Activated CD8-positive, alpha-beta T cell treated with anti-CD3 and anti-CD28 coated beads, Interleukin-2, amount 10 ng/mL, durations not matched to agents 7 days and 5 days (primary cell): ENCODE measurements around the gene ACBD3. TPM values are rescaled to one million over a fixed set of nuclear protein-coding genes. Genes with fewer than 3 reads are reported as not detected.

ENCODE experiments used
- ATAC-seq: fragments of 150-1000 bp; cut with Tn5 transposase; one replicate; pipeline ENCODE4 v1.10.0; 2021; ENCODE audit warnings: moderate library complexity
- CTCF ChIA-PET: fragments of 350-600 bp; sonication (Branson Sonifier 250); formaldehyde crosslinking; loops from one replicate; lab custom pipeline; 2021; ENCODE audit warnings: antibody characterized with exemption; lab: Charles Lee
- POLR2A ChIA-PET: fragments of 350-600 bp; sonication (Branson Sonifier 250); formaldehyde crosslinking; loops from one replicate; lab custom pipeline; 2021; ENCODE audit warnings: antibody characterized with exemption; lab: Charles Lee
- DNase-seq: peaks from one replicate; pipeline ENCODE4 v3.0.0-alpha.2; 2020
- H3K27ac Mint-ChIP-seq: one replicate; pipeline ENCODE4 v1.8.0; 2021; ENCODE audit warnings: mild to moderate bottlenecking, mixed read lengths
- H3K27me3 Mint-ChIP-seq: one replicate; pipeline ENCODE4 v1.8.0; 2021; ENCODE audit warnings: low read depth, mixed read lengths
- H3K36me3 Mint-ChIP-seq: one replicate; pipeline ENCODE4 v1.8.0; 2021; ENCODE audit warnings: low read depth, mixed read lengths
- H3K4me1 Mint-ChIP-seq: one replicate; pipeline ENCODE4 v1.8.0; 2021; ENCODE audit warnings: low read depth, mixed read lengths
- H3K4me3 Mint-ChIP-seq: one replicate; pipeline ENCODE4 v1.8.0; 2021; ENCODE audit warnings: mild to moderate bottlenecking, mixed read lengths
- H3K9me3 Mint-ChIP-seq: one replicate; pipeline ENCODE4 v1.8.0; 2022; ENCODE audit warnings: mixed read lengths; ENCODE audit not compliant: insufficient read depth
- total RNA-seq, 2 experiments: library from RNA; stranded (reverse); gene quantifications; one replicate each; pipeline ENCODE4 v1.2.3, GENCODE V29; 2021

The ACBD3 gene
- total RNA-seq = 10 to 100 TPM; 19.9 to 20.0 TPM

DNA sequence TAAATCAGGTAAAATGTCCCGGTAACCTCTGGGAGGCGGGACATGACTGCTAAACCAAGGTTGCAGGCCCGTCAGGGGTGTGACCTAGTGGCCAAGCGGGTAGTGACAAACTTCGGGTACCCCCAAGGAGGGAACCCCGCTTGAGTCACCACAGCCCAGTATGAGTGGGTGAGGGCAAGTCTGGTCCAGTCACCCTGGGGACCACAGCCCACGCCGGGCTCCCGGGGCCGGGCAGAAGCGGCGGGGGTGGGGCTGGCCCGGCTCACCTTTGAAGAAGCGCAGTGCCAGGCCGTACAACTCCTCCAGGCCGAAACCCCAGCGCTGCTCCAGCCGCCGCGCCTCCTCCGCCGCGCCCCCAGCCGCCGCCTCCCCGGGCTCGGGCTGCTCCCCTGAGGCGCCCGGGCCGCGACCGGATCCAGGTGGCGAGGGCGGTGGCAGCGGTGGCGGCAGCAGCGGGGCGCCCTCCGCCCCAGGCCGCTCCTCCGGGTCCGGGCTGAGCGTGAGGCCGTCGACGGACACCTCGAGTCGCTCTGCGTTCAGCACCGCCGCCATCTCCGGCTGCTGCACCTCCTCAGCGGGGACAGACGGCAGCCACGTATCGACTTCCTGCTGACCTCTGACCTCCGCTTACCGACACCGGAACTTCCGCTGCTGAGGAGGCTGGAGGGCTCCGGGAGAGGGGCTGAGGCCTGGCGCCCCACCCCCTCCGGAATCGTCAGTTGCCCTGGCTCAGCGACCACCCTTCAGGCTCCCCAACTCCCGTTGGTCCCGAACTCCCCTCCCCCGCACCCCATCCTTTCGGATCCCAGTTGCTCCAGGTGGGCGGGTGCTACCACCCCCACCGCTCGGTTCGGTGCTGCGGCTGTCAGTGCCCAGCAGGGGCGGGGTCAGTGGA is at the start of gene ACBD3:
TSS of gene ACBD3 (minus strand) at position 618 of the 895 bp plus-strand sequence. CDS start at position 552, 66 bp downstream.
- peak; percentile 96 for ATAC-seq
- H3K4me3 Mint-ChIP-seq = peak within 1 kb of the TSS; percentile 95
- peaks cover 28% of the 10 kb centered on the region for H3K4me1 Mint-ChIP-seq
- POLR2A ChIA-PET = interaction anchor here (0.6 to 1.2 kb wide), 3 partner anchors 50 to 187 kb away, joined by 3 to 4 read pairs (median 3); partner anchors contain the start of gene SDE2
- H3K9me3 Mint-ChIP-seq = no peaks in the 10 kb centered on the region
- CTCF ChIA-PET = interaction anchor here (0.7 to 4.6 kb wide), 6 partner anchors 11 to 147 kb away, joined by 3 to 27 read pairs (median 4); no protein-coding TSS in a partner anchor
- H3K36me3 Mint-ChIP-seq = peaks cover 14% of the 10 kb centered on the region
- H3K27me3 Mint-ChIP-seq = no peaks in the 10 kb centered on the region
- peak within 1 kb of the TSS; percentile 93 for H3K27ac Mint-ChIP-seq
- peak; percentile 92 for DNase-seq

DNA sequence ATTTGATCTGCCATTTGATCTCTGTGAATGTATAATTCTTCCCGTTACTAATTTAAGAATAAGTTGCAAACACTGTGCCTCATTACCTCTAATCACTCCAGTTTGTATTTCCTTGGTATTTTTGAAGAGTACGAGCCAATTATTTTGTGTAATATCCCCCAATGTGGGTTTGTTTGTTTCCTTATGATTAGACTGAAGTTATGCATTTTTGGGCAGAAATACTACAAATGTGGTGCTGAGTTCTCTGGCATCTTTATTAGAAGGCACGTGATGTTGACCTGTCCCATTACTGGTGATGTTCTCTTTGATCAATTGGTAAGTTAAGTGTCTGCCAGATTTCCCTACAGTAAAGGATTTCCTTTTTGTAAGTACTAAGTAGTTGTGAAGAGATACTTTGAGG is 47.3 kb upstream of the ACBD3 start:
- H3K36me3 Mint-ChIP-seq = peaks cover 34% of the 10 kb centered on the region
- H3K4me1 Mint-ChIP-seq = no peaks in the 10 kb centered on the region
- ChIA-PET CTCF (interaction anchor here (1.0 to 1.7 kb wide), 2 partner anchors 100 to 108 kb away, joined by 4 to 5 read pairs; no protein-coding TSS in a partner anchor), POLR2A (no interaction called here)
- no peak overlapping the region for H3K4me3 Mint-ChIP-seq
- H3K9me3 Mint-ChIP-seq = no peaks in the 10 kb centered on the region
- H3K27me3 Mint-ChIP-seq = no peaks in the 10 kb centered on the region
- ATAC-seq (no peak), DNase-seq (no peak)
- no peak overlapping the region for H3K27ac Mint-ChIP-seq

DNA sequence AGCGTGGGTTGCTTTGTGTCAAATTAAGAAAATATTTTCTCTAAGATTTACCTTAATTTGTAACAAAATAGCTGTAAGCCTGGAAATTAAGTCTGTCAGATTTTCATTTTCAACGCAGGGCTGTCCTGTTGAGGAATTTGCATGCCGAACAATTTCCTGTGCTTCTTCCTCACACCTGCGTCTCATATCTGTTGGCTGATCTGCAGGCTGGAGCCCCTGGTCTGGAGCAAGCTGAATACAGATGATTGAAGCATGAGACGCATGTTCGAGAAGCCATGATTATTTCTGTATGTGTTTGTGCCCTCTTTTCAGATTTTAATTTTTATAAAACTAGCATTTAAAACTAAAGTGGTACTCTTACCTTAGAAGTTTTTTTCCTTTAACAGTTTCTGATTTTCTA is 46.8 kb upstream of the ACBD3 start:
- Mint-ChIP-seq H3K4me3 (no peak overlapping the region), H3K4me1 (no peaks in the 10 kb centered on the region), H3K27ac (no peak overlapping the region), H3K36me3 (peaks cover 30% of the 10 kb centered on the region), H3K9me3 (no peaks in the 10 kb centered on the region), H3K27me3 (no peaks in the 10 kb centered on the region)
- DNase-seq (no peak), ATAC-seq (no peak)
- POLR2A ChIA-PET = no interaction called here
- CTCF ChIA-PET = interaction anchor here (1.0 to 1.7 kb wide), 2 partner anchors 100 to 107 kb away, joined by 4 to 5 read pairs; no protein-coding TSS in a partner anchor

DNA sequence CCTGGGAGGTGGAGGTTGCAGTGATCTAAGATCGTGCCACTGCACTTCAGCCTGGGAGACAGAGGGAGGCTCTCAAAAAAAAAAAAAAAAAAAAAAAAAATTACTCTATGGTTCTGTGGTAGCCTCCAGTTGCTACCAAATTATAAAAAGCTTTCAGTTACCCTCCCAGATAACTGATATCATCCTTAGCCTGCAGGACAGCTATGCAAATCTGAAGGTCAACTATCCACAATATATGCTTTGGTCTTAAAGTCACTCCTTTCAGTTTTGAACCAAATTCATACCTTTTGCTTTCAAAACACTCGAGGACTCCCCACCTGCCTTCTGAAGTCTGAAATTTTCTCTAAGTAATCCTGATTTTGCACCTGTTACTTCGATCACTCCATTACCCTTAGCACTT is 40.1 kb upstream of the ACBD3 start:
- Mint-ChIP-seq H3K27me3 (peaks cover 15% of the 10 kb centered on the region), H3K4me1 (peaks cover 6% of the 10 kb centered on the region), H3K36me3 (peaks cover 17% of the 10 kb centered on the region), H3K4me3 (no peak overlapping the region), H3K27ac (no peak overlapping the region), H3K9me3 (no peaks in the 10 kb centered on the region)
- no peak for DNase-seq
- no peak for ATAC-seq
- POLR2A ChIA-PET = no interaction called here
- CTCF ChIA-PET = interaction anchor here (1.0 to 2.2 kb wide), 3 partner anchors 29 to 107 kb away, joined by 3 to 8 read pairs (median 8); no protein-coding TSS in a partner anchor

DNA sequence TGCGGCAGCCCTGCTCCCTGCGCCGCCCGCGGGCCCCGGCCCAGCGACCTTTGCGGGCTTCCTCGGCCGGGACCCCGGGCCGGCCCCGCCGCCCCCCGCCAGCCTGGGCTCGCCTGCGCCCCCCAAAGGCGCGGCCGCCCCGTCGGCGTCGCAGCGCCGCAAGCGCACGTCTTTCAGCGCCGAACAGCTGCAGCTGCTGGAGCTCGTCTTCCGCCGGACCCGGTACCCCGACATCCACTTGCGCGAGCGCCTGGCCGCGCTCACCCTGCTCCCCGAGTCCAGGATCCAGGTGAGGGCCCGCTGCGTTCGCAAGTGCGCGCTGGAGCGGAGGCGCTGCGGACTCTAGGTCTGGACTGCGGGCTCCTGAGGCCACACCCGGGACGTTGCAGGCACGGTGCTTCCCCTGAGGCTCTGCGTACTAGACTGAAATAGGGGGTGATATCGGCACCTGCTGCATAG is 37.3 kb upstream of the ACBD3 start:
- POLR2A ChIA-PET = interaction anchor here (0.7 kb wide), 1 partner anchor 403 kb away, joined by 3 read pairs; no protein-coding TSS in a partner anchor
- Mint-ChIP-seq H3K36me3 (peaks cover 7% of the 10 kb centered on the region), H3K4me1 (peaks cover 6% of the 10 kb centered on the region), H3K27ac (no peak overlapping the region), H3K9me3 (no peaks in the 10 kb centered on the region), H3K27me3 (peaks cover 23% of the 10 kb centered on the region), H3K4me3 (peak overlapping the region; percentile 77)
- ATAC-seq (peak; percentile 75), DNase-seq (peak; percentile 43)
- CTCF ChIA-PET = interaction anchor here (1.4 to 1.8 kb wide), 3 partner anchors 99 to 159 kb away, joined by 4 to 9 read pairs (median 7); no protein-coding TSS in a partner anchor

DNA sequence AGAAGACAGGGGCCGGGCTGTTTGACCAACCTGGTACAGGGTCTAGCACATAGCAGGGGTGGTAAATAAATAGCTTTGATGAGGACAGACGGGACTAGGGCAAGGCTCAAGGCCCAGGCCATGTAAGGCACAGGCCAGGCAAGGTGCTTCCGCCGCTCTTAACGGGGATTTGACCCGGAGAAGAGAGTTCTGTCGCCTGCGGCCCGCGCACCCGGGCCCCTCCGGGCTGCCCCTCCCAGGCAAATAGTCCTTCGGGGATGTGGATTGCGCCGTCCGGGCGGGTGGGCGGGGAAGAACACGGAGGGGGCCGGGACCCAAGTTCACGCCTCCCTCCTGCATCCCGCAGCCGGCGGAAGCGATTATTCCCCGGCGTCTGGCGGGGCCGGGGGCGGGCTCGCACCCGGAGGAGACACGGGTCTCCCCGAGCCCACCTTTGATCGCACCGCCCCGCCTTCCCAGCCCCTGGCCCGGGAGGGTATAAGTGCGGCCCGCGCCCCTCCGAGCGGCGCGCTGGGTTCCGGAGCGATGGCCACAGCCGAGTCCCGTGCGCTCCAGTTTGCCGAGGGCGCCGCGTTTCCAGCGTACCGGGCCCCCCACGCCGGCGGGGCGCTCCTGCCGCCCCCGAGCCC is 36.7 kb upstream of the ACBD3 start, which contains the start of gene MIXL1:
TSS of gene MIXL1 (plus strand) at position 508 of the 629 bp plus-strand sequence. CDS start at position 526, 18 bp downstream.
- H3K36me3 Mint-ChIP-seq = peaks cover 7% of the 10 kb centered on the region
- CTCF ChIA-PET = interaction anchor here (1.4 to 1.8 kb wide), 4 partner anchors 98 to 158 kb away, joined by 4 to 9 read pairs (median 6); no protein-coding TSS in a partner anchor
- DNase-seq = no peak
- H3K4me1 Mint-ChIP-seq = peaks cover 6% of the 10 kb centered on the region
- H3K9me3 Mint-ChIP-seq = no peaks in the 10 kb centered on the region
- no peak within 1 kb of the TSS for H3K27ac Mint-ChIP-seq
- H3K4me3 Mint-ChIP-seq = peak within 1 kb of the TSS; percentile 77
- peaks cover 23% of the 10 kb centered on the region for H3K27me3 Mint-ChIP-seq
- peak; percentile 64 for ATAC-seq
- POLR2A ChIA-PET = interaction anchor here (0.7 kb wide), 1 partner anchor 403 kb away, joined by 3 read pairs; no protein-coding TSS in a partner anchor

DNA sequence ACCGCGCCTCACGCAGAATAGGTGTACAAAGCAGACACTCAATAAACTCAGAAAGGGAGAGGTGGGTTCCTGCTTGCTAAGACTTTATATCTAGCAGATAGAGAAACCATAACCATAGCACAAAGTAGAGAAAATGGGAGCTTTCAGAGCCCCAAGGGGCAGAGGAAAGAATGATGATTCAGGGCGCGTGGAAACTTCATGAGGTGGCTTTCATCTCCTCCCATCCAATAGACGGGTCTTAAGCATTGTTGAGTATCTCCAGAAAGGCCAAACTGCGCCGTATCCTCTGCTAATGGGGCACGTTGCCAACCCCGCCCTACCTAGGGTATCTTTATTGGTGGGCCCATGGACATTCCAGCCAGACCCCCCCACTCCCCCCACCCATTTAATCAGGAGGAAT is 36.1 kb upstream of the ACBD3 start:
- H3K27ac Mint-ChIP-seq = no peak overlapping the region
- no peak for ATAC-seq
- H3K9me3 Mint-ChIP-seq = no peaks in the 10 kb centered on the region

DNA sequence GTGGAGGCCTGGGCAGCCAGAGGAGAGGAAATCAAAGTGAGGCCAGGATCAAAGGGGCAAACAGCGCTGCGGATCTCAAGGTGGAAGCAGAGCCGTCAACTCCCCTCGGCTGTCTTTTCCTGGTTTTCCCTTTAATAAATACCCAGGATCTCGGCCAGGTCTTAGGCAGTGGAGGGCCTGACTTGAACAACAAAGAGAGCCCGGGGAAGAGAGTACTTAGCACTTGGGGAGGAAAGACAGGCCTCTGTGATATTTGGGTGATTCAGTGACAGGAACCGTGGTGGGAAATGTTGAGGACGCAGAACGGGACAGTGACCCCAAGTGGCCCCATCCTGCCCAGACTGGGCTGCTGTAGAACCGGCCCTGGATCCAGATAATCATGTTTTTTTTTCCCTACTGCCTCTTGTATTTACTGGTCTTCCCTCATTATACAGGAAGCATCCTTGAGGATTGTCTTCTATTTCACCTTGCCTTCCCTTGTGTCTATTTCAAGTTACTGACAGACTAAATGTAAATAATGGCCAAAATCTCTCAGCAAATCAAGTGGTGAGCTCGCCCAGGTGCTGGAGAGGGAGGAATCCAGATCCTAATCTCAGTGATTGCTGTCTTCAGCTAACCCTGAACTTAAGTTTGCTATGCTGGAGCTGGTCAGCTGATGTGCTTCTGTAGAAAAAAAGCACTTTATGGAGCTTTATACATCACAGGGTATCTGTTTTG is 34.1 kb upstream of the ACBD3 start:
- ChIA-PET POLR2A (no interaction called here), CTCF (no interaction called here)
- DNase-seq = no peak
- peaks cover 21% of the 10 kb centered on the region for H3K27me3 Mint-ChIP-seq
- peaks cover under 1% of the 10 kb centered on the region for H3K36me3 Mint-ChIP-seq
- no peak overlapping the region for H3K27ac Mint-ChIP-seq
- no peak for ATAC-seq
- H3K9me3 Mint-ChIP-seq = no peaks in the 10 kb centered on the region
- peaks cover 6% of the 10 kb centered on the region for H3K4me1 Mint-ChIP-seq
- no peak overlapping the region for H3K4me3 Mint-ChIP-seq

More for the DNA sequence above, 36.1 kb upstream of the ACBD3 start:
- Mint-ChIP-seq H3K27me3 (peaks cover 23% of the 10 kb centered on the region), H3K4me1 (peaks cover 6% of the 10 kb centered on the region), H3K4me3 (no peak overlapping the region), H3K36me3 (peaks cover 5% of the 10 kb centered on the region)
- ChIA-PET POLR2A (no interaction called here), CTCF (interaction anchor here (1.4 kb wide), 2 partner anchors 98 to 158 kb away, joined by 4 read pairs; no protein-coding TSS in a partner anchor)
- DNase-seq = no peak

DNA sequence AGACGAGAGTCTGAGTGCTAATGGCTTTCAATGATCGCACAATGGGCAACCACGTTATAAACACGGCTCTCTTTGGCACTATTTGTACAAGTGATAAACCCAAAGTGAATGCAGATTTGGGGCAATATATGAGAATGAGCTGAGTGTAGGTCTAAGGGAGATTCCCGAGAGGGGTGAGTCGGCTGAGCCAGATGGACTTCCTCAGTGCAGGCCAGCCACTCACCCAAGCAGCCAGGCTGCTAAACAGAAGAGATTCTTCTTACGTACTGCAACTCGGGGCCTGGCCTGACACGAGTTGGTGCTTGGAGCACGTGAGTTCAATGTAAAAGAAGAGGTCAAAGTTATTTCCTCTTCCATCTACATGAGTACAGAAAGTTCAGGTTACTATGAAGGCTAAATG is 30.7 kb upstream of the ACBD3 start:
- no peak overlapping the region for H3K27ac Mint-ChIP-seq
- H3K4me3 Mint-ChIP-seq = no peak overlapping the region

DNA sequence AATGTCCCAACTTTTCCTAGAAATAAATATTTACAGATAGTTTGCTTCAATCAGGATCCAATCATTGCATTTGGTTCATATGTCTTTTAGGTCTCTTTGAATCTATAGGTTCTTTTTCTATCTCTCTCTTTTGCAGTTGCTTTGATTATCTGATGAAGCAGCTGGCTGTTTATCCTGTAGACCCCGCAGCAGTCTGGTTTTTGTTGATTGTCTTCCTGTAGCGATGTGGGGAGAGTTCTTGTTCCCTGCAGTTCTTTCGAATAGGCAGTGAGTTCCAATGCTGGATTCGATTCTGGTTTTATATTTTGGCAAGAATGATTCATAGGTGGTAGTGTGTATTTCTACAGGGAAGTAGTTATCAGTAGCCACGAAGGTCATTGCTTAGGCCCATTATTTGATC is 29.5 kb upstream of the ACBD3 start:
- Mint-ChIP-seq H3K27ac (no peak overlapping the region), H3K4me1 (no peaks in the 10 kb centered on the region), H3K4me3 (no peak overlapping the region), H3K36me3 (no peaks in the 10 kb centered on the region), H3K9me3 (no peaks in the 10 kb centered on the region), H3K27me3 (peaks cover 10% of the 10 kb centered on the region)
- no peak for ATAC-seq
- ChIA-PET CTCF (no interaction called here), POLR2A (no interaction called here)
- no peak for DNase-seq

More for the DNA sequence above, 30.7 kb upstream of the ACBD3 start:
- ATAC-seq (no peak), DNase-seq (no peak)
- ChIA-PET POLR2A (no interaction called here), CTCF (no interaction called here)
- Mint-ChIP-seq H3K36me3 (no peaks in the 10 kb centered on the region), H3K27me3 (peaks cover 16% of the 10 kb centered on the region), H3K9me3 (no peaks in the 10 kb centered on the region), H3K4me1 (no peaks in the 10 kb centered on the region)

DNA sequence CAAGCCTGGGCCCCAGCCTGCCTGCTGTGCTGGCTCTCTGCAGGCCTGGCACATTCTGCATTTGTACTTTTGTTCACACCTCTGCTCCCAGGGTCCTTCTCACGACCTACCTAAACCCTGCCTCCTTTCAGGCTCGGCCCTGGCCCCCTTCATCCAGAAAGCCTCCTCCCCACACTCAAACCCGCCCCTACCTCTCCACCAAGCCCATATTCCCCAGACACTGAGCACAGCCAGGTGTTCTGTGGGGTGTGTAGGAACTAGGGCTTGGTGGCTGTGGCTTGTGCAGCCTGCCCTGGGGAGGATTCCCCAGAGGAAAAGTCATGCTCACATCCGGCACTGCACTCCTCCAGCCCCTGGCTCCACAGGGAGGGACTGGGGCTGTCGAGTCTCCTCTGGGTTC is 28.7 kb upstream of the ACBD3 start:
- Mint-ChIP-seq H3K9me3 (no peaks in the 10 kb centered on the region), H3K4me3 (no peak overlapping the region), H3K27ac (no peak overlapping the region), H3K4me1 (no peaks in the 10 kb centered on the region), H3K36me3 (no peaks in the 10 kb centered on the region), H3K27me3 (peaks cover 7% of the 10 kb centered on the region)
- CTCF ChIA-PET = no interaction called here
- DNase-seq (no peak), ATAC-seq (no peak)
- POLR2A ChIA-PET = no interaction called here
